Erythroblast (primary cell): Measurements from ENCODE around the gene ERGIC1.

ENCODE experiments used
- GATA1 ChIP-seq: IDR thresholded peaks from 2 replicates; pipeline ENCODE4 v1.6.1; 2011; ENCODE audit warnings: low read depth, mild to moderate bottlenecking, control low read depth, low read length, moderate library complexity
- POLR2A ChIP-seq: IDR thresholded peaks from 2 replicates; pipeline ENCODE4 v1.6.1; 2011; ENCODE audit warnings: mild to moderate bottlenecking, low read length

DNA sequence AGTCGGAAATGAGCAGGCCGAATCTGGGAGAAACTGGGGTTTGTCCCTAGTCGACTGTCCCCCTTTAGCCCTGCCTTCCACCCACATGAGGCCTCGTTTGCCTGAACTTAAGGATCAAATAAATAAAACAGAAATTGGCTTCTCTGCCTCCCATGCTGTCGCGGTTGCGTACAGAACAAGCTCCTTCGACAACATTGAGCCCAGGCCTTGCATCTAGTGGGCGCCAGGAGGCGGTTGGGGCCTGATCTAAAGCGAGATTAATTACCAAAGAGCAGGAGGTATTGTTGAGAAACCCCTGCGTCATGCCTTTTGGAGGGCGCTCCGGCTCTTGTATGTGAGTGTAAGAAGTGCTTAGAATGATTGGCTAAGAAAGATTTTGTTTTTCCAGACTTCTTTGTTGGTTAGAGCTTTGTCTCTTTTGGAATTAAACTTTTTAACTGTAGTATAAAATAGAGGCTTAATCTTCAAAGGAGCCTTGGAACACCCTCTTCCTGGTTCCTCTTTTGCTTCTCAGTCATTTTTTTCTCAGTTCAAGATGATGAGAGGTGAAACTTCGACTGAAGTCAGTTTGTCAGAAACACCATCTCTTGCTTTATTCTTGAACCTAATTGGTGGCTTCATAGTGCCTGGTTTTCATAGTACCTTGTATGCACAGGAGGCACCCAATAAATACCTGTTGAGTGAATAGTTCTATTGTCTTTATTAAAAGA lies 150.3 kb downstream of the ERGIC1 start:
- peak; percentile 4 for TF ChIP-seq POLR2A
- no peak for TF ChIP-seq GATA1
